ENCODE data around the gene TCTN1.
"Not testable (repeated sequence)": the region's sequence is repeated elsewhere in the genome, so short reads cannot be mapped to it uniquely, and the experiment has no call there.

TCTN1 gene

GRCh38 chr12:110613771-110614684 lies at the start of gene TCTN1:
TSS of gene TCTN1 (plus strand) at chr12:110614129. CDS start at chr12:110614183, 54 bp downstream.
- peak; percentile 83 to 94 for DNase-seq

DNA sequence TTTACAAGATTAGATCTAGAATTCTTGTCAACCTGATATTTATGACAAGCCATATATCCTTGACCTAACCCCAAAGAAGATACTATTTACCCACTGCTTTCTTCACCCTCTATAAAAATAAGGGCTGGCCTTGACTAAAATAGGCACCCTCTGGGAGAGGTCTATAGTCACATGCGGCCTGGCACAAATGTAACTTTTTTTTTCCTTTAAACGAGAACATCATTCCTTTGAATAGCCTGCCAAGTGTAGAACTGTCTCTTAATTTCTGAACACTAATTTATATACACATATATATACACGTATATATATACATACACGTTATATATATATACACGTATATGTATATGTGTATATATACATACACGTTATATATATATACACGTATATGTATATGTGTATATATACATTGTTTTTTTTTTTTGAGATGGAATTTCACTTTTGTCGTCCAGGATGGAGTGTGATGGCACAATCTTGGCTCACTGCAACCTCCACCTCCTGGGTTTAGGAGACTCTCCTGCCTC lies 49.4 kb upstream of the TCTN1 start:
- no peak for DNase-seq

GRCh38 chr12:110565894-110566871 lies 47.7 kb upstream of the TCTN1 start:
- no peak for DNase-seq

GRCh38 chr12:110566993-110567392 lies 46.9 kb upstream of the TCTN1 start:
- no peak for DNase-seq

GRCh38 chr12:110568752-110569151 lies 45.2 kb upstream of the TCTN1 start:
- no peak for DNase-seq

GRCh38 chr12:110569838-110570237 lies 44.1 kb upstream of the TCTN1 start:
- DNase-seq, result not testable (repeated sequence)

DNA sequence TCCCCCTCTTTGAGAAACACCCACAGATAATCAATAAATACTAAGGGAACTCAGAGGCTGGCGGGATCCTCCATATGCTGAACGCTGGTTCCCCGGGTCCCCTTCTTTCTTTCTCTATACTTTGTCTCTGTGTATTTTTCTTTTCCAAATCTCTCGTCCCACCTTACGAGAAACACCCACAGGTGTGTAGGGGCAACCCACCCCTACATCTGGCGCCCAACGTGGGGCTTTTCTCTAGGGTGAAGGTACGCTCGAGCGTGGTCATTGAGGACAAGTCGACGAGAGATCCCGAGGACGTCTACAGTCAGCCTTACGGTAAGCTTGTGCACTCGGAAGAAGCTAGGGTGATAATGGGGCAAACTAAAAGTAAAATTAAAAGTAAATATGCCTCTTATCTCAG lies 43.1 kb upstream of the TCTN1 start:
- not testable (repeated sequence) for DNase-seq

DNA sequence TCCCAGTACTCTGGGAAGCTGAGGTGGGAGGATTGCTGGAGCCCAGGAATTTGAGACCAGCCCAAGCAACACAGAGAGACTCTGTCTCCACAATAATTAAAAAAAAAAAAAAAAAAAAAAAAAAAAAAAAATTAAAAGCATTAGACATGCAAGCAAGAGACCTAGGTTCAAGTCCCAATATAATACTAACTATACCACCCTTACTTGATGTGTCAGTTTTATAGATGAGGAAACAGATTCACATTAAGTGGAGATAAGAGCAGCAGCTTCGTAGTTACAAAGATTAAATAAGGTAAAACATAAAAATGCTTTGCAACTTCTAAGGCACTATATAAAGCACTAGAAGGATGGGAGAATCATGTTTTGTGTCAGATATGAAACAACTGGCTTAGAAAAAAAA lies 39.9 kb upstream of the TCTN1 start:
- no peak for DNase-seq

DNA sequence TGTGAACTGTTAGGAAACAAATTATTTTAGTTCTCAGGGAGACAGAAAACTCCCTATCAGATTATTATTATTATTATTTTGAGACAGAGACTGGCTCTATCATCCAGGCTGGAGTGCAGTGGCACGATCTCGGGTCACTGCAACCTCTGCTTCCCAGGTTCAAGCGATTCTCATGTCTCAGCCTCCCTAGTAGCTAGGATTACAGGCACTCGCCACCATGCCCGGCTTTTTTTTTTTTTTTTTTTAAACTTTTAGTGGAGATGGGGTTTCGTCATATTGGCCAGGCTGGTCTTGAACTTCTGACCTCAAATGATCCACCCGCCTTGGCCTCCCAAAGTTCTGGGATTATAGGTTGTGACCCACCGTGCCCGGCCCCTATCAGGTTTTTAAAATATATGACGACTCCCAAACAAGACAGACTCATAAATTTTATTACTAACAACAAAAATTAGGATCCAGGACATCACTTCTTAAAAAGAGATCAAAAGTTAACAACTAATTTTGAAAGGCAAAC lies 39.2 kb upstream of the TCTN1 start:
- not testable (repeated sequence) for DNase-seq

DNA sequence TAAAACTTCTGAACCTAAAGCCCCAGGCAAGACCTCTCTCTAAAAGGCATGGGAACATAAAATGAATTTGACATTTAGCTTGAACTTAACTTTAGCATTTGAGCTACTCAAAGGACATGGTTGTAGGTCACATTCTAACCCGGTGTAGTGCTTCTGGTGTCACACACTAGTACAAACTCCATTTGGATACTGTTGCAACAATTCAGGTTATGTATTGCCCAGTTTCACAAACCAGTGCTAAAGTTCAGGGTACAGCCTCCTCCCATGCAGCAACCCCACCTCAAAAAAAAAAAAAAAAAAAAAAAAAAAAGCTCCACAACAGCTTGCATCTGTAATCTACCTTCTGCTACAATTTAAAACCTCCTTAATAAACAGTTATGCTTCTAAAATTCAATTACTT lies 38.6 kb upstream of the TCTN1 start:
- no peak for DNase-seq

DNA sequence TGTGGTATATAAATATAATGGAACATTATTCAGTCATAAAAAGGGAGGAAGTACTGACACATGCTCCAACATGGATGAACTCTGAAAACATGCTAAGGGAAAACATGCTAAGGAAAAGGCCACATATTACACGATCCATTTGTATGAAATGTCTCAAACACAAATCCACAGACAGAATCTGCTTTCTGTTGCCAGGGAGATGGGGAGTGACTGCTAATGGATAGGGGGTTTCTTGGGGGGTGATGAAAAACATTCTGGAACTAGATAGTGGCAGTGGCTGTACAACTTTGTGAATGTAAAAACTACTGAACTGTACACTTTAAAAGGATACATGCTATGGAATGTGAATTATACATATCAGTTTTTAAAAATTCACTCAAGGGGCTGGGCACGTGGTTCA lies 37.4 kb upstream of the TCTN1 start:
- no peak for DNase-seq

- no peak for DNase-seq
Measured at GRCh38 chr12:110577864-110578693, 35.9 kb upstream of the TCTN1 start.

- DNase-seq, result no peak
Measured at GRCh38 chr12:110578694-110579534, 35.0 kb upstream of the TCTN1 start.

DNA sequence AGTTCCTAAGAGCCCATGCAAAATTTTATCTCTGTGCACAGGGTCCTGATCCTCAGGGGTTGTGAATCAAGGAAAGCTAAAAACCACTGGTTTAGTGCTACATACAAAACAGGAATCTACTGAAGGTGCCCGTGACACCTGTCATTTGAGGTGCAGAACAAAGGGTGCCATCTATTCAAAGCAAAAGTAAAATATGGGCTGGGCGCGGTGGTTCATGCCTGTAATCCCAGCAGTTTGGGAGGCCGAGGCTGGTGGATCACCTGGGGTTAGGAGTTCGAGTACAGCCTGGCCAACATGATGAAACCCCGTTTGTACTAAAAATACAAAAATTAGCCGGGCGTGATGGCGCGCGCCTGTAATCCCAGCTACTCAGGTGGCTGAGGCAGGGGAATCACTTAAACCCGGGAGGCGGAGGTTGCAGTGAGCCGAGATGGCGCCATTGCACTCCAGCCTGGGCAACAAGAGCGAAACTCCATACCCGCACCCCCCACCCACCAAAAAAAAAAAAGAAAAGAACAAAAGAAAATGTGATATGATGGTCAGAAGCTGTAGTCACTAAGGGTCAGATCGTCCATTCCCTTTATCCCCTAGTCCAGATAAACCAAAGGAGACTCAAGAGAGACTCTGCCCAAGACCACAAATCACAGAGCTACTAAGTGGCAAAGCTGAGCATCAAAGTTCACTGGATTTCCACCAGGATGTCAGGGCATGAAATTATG lies 34.2 kb upstream of the TCTN1 start:
- DNase-seq, result no peak

- no peak for DNase-seq
Measured at GRCh38 chr12:110581931-110582275, 32.0 kb upstream of the TCTN1 start.

DNA sequence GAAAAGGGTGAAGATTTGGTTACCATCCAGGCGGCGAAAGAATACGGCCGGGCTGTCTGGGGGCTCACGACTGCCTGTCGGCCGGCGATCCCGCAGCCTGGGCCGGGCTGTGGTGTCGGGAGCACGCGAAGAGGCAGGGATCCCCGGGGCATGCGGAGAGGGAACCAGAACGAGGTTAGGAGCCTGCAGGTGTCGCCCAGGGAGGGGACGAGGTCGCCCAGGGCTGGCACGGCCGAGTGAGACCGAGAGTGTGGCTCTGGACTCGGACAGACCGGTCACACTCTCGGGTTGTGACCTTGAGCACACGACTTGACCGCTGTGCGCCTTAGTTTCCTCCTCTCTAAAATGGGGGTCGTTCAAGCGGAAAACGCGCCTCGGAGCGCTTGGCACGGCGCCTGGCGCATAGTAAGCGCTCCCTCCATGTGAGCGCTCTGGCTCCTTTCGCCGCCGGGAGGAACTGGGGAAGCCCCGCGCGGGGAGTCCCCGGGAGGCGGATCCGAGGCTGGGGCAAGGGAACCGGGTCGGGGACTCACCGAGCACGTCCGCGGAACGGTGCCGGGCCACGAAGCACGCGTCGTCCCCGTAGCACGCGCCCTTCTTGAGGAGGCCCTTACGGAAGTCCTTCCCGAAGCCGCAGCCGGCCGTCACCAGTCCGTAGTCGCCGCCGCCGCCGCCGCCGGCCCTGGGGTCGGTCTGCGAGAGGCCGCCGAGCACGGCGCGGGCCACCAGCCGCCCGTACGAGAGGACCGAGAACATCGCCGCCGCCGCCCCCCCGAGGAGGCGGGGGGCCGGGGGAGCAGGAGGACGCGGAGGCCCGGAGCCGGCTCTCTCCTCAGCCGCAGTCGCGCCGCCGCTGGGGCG lies 31.4 kb upstream of the TCTN1 start:
- peak in 1 of 2 experiments; percentile 62 for DNase-seq

DNA sequence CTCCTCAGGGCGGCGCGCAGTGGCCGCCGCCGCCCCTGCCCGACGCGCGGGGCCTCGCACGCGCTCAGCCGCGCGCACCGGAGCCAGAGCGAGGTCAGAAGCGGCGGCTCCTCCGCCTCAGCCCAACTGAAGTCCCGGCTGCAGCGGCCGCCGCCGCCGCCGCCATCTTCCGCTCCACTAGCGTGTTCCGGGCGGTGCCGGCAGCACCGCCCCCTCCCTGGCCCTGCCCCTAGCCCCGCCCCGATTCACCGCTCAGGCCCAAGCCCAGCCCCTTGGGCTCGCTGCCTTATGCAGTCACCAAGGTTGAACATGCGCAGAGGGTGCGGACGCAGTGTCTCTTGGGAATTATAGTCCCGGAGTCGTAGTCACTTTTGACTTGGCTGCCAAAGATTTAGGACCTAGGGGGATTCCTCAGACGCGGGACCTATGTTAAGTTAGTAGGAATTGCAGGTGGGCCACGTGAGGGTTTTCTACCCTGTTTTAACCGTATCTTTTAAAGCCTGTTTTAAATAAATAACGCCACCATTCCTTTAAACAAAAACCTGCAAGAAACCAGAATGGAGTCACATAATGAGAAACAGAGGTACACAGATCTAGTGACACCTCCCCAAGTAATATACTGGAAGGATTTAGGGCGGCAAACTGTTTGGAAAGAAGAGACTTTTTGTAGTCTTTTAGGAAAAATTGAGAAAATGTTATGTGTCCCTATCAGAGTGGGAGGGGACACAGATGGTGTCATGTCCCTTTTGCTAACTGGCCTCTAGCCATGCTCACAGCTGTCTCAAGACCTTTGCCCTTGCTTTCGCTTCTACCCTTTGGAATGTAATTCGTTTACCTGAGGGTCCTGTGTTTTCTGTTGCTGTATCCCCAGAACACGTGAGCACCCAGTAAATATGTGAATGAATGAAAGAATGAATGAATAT lies 30.5 kb upstream of the TCTN1 start, which contains the start of gene PPTC7:
TSS of gene PPTC7 (minus strand) at position 182 of the 923 bp plus-strand sequence. CDS start 287 bp downstream, outside the sequence.
- peak; percentile 92 to 98 for DNase-seq

DNA sequence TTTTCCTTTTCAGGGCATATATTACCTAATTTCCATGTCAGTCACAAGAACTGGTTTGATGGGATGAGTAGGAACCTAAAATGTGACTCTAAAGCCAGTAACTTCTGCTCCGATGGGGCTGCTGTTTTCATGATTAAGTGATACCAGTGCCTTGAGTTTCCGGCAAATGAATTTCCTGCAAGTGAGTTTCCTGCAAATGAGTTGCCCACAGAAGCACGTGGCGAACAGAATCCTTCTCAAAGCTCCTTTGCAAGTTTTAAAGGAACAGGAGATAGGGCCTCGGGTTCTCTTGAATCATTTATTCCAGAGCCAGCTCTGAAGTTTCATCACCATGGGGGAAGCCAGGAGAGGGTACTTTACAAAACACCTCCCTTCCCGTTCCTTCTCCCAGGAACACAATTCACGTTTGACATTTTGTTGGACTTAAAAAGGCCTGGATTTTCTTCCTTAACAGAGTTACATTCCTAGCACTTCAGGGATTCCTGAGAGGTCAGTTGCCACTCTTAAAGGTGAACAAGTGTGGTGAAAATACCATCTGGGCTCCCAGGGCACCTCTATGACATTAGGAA lies 28.6 kb upstream of the TCTN1 start:
- no peak for DNase-seq

Measured in NCI-H187 (cell line).